DOHH2 (cell line): ENCODE data around the gene RIMS1.

Experiments
- CTCF ChIP-seq: fragments of 200-600 bp; sonication (generic); IDR thresholded peaks from one replicate; pipeline ENCODE4 v1.5.1; 2014; ENCODE audit warnings: antibody characterized with exemption, mild to moderate bottlenecking, low read depth, low read length; ENCODE audit not compliant: poor library complexity, severe bottlenecking
- EZH2phosphoT487 ChIP-seq: fragments of 200-600 bp; sonication (generic); IDR thresholded peaks from 2 replicates; pipeline ENCODE4 v1.6.1; 2017; ENCODE audit warnings: borderline replicate concordance, mild to moderate bottlenecking, antibody characterized with exemption, low read length, moderate library complexity, mixed read lengths

- no peak for TF ChIP-seq CTCF
- TF ChIP-seq EZH2phosphoT487, result no peak
These were observed 150.7 kb downstream of the RIMS1 start for GRCh38 chr6:72037006-72037405.
